Measurements from ENCODE around the gene VCAM1.

Gene VCAM1

GRCh38 chr1:100782473-100783039 is 63.0 kb downstream of the VCAM1 start:
- no peak for DNase-seq

- DNase-seq = no peak
Observed at GRCh38 chr1:100785470-100786052, 66.0 kb downstream of the VCAM1 start.

GRCh38 chr1:100786870-100787269 is 67.3 kb downstream of the VCAM1 start:
- DNase-seq = no peak

Data from SW 1271 (cell line).